Stimulated activated CD4-positive, alpha-beta T cell treated with anti-CD3 and anti-CD28 coated beads, Interleukin-4, amount 100 ng/mL, for 24 hours (primary cell): ENCODE measurements around the gene LBX2.
A peak's percentile ranks its signal among the peaks of the same experiment; 100 is the strongest.
"Not testable (repeated sequence)": the region's sequence is repeated elsewhere in the genome, so short reads cannot be mapped to it uniquely, and the experiment has no call there.

Experiments used
- DNase-seq: peaks from one replicate; pipeline ENCODE4 v3.0.0-alpha.2; 2020

Gene LBX2

GRCh38 chr2:74481961-74482800 is 17.2 kb downstream of the LBX2 start:
- peak; percentile 59 for DNase-seq

- DNase-seq: no peak
Measured at GRCh38 chr2:74481431-74481830, 18.0 kb downstream of the LBX2 start.

GRCh38 chr2:74474899-74475298 is 24.5 kb downstream of the LBX2 start:
- DNase-seq: no peak

- DNase-seq: no peak
Measured at GRCh38 chr2:74474481-74474880, 24.9 kb downstream of the LBX2 start.

GRCh38 chr2:74472945-74473258 is 26.5 kb downstream of the LBX2 start:
- DNase-seq: no peak

GRCh38 chr2:74472086-74472944 is 27.1 kb downstream of the LBX2 start, which contains the start of gene MRPL53:
TSS of gene MRPL53 (minus strand) at chr2:74472680. CDS start at chr2:74472660, 20 bp downstream.
- DNase-seq: peak; percentile 97

- no peak for DNase-seq
Measured at GRCh38 chr2:74471332-74472065, 27.9 kb downstream of the LBX2 start.

- DNase-seq: not testable (repeated sequence)
Measured at GRCh38 chr2:74470742-74471141, 28.7 kb downstream of the LBX2 start.

GRCh38 chr2:74464406-74464805 is 35.0 kb downstream of the LBX2 start:
- DNase-seq: no peak

- no peak for DNase-seq
Measured at GRCh38 chr2:74462786-74463105, 36.7 kb downstream of the LBX2 start.

- no peak for DNase-seq
Measured at GRCh38 chr2:74462054-74462785, 37.2 kb downstream of the LBX2 start.

- DNase-seq: no peak
Measured at GRCh38 chr2:74461187-74462053, 38.0 kb downstream of the LBX2 start.

GRCh38 chr2:74460187-74460586 is 39.2 kb downstream of the LBX2 start:
- not testable (repeated sequence) for DNase-seq

GRCh38 chr2:74459503-74460118 is 39.8 kb downstream of the LBX2 start:
- not testable (repeated sequence) for DNase-seq

- no peak for DNase-seq
Measured at GRCh38 chr2:74458938-74459363, 40.5 kb downstream of the LBX2 start.

GRCh38 chr2:74458132-74458937 is 41.1 kb downstream of the LBX2 start, which contains the start of gene WBP1:
TSS of gene WBP1 (plus strand) at chr2:74458438. CDS start at chr2:74458603, 165 bp downstream.
- DNase-seq: peak; percentile 100

- DNase-seq: peak; percentile 82
Measured at GRCh38 chr2:74457549-74458131, 41.8 kb downstream of the LBX2 start.

- no peak for DNase-seq
Measured at GRCh38 chr2:74457129-74457548, 42.3 kb downstream of the LBX2 start.

GRCh38 chr2:74454654-74455511 is 44.5 kb downstream of the LBX2 start, which contains the start of gene INO80B:
TSS of gene INO80B (plus strand) at chr2:74455087. CDS start at chr2:74455117, 30 bp downstream.
- peak; percentile 98 for DNase-seq
